Stomach (tissue), 4 donors: ENCODE data around the gene RABGAP1L.

Experiments used
- CTCF ChIP-seq, 7 experiments: fragments of 450-650 bp in 4 of 7; fragments of 200-600 bp in 3 of 7; sonication (generic) in 3 of 7; IDR thresholded peaks; one replicate each; pipeline ENCODE4 v1.5.1; 2016 to 2019; ENCODE audit warnings: antibody characterized with exemption in 7 of 7, control low read depth in 2 of 7, mild to moderate bottlenecking in 1 of 7
- EP300 ChIP-seq: sonication (generic); formaldehyde crosslinking; IDR thresholded peaks from one replicate; pipeline ENCODE4 v1.6.1; 2017; ENCODE audit warnings: antibody characterized with exemption
- POLR2AphosphoS5 ChIP-seq, 3 donors: sonication (generic); formaldehyde crosslinking; IDR thresholded peaks; one replicate each; pipeline ENCODE4 v1.6.1; 2016; ENCODE audit warnings: antibody characterized with exemption in 3 of 3

- TF ChIP-seq EP300 (no peak), CTCF (IDR thresholded peaks at IDR 0.05) (no peak), POLR2AphosphoS5 (IDR thresholded peaks at IDR 0.05) (no peak)
These were observed 320.0 kb downstream of the RABGAP1L start for GRCh38 chr1:174479281-174479680.
